H9 (cell line): ENCODE data around the gene ASGR1. TPM values are rescaled to one million over a fixed set of nuclear protein-coding genes. Genes with fewer than 3 reads are reported as not detected.

Experiments used
- DNase-seq: peaks from one replicate; pipeline ENCODE4 v3.0.0-alpha.2; 2017
- H2AFZ ChIP-seq: one replicate; pipeline ENCODE4 v1.6.1; 2013; ENCODE audit warnings: mild to moderate bottlenecking, low read length, control low read depth, moderate library complexity
- H2AK5ac ChIP-seq: 2 replicates; pipeline ENCODE4 v1.6.1; 2013; ENCODE audit warnings: low read length, control low read depth, mixed read lengths; ENCODE audit not compliant: insufficient read length
- H2BK120ac ChIP-seq: one replicate; pipeline ENCODE4 v1.6.1; 2013; ENCODE audit warnings: low read depth, mild to moderate bottlenecking, low read length, control low read depth, inconsistent platforms; ENCODE audit not compliant: poor library complexity, severe bottlenecking
- H2BK12ac ChIP-seq: 2 replicates; pipeline ENCODE4 v1.6.1; 2013; ENCODE audit warnings: low read length, control low read depth, mixed read lengths, low read depth; ENCODE audit not compliant: insufficient read length
- H2BK15ac ChIP-seq: 2 replicates; pipeline ENCODE4 v1.6.1; 2013; ENCODE audit warnings: low read depth, low read length, control low read depth
- H2BK20ac ChIP-seq: one replicate; pipeline ENCODE4 v1.6.1; 2013; ENCODE audit warnings: low read depth, mild to moderate bottlenecking, low read length, control low read depth, inconsistent platforms; ENCODE audit not compliant: poor library complexity, severe bottlenecking
- H2BK5ac ChIP-seq: 2 replicates; pipeline ENCODE4 v1.6.1; 2013; ENCODE audit warnings: low read length, control low read depth, mixed read lengths; ENCODE audit not compliant: insufficient read length
- H3K14ac ChIP-seq: 2 replicates; pipeline ENCODE4 v1.6.1; 2013; ENCODE audit warnings: low read length, control low read depth; ENCODE audit not compliant: insufficient read depth
- H3K18ac ChIP-seq: 2 replicates; pipeline ENCODE4 v1.6.1; 2013; ENCODE audit warnings: low read depth, mild to moderate bottlenecking, mixed read lengths, low read length, control low read depth; ENCODE audit not compliant: insufficient read length
- H3K23ac ChIP-seq: 2 replicates; pipeline ENCODE4 v1.6.1; 2013; ENCODE audit warnings: low read length, control low read depth, mixed read lengths, low read depth; ENCODE audit not compliant: insufficient read length
- H3K23me2 ChIP-seq: 2 replicates; pipeline ENCODE4 v1.6.1; 2013; ENCODE audit warnings: low read depth, mild to moderate bottlenecking, mixed read lengths, low read length, control low read depth; ENCODE audit not compliant: insufficient read length, poor library complexity, severe bottlenecking
- H3K27ac ChIP-seq: 2 replicates; pipeline ENCODE4 v1.5.1; 2013; ENCODE audit warnings: low read length, control low read depth, mixed read lengths, low read depth; ENCODE audit not compliant: insufficient read length
- H3K27me3 ChIP-seq: 2 replicates; pipeline ENCODE4 v1.6.1; 2013; ENCODE audit warnings: low read length, control low read depth, inconsistent platforms; ENCODE audit not compliant: insufficient read depth
- H3K4ac ChIP-seq: 2 replicates; pipeline ENCODE4 v1.6.1; 2013; ENCODE audit warnings: low read depth, mild to moderate bottlenecking, control low read depth, inconsistent platforms, low read length, moderate library complexity
- H3K4me1 ChIP-seq: 2 replicates; pipeline ENCODE4 v1.6.1; 2013; ENCODE audit warnings: low read length, control low read depth, inconsistent platforms; ENCODE audit not compliant: insufficient read depth
- H3K4me2 ChIP-seq: 2 replicates; pipeline ENCODE4 v1.6.1; 2013; ENCODE audit warnings: low read length, control low read depth, mixed read lengths; ENCODE audit not compliant: insufficient read length, insufficient read depth
- H3K56ac ChIP-seq: 2 replicates; pipeline ENCODE4 v1.6.1; 2013; ENCODE audit warnings: low read depth, mild to moderate bottlenecking, mixed read lengths, low read length, control low read depth; ENCODE audit not compliant: insufficient read length
- H3K79me1 ChIP-seq: 2 replicates; pipeline ENCODE4 v1.6.1; 2013; ENCODE audit warnings: low read depth, mild to moderate bottlenecking, moderate library complexity, low read length, control low read depth, inconsistent platforms; ENCODE audit not compliant: insufficient read depth, poor library complexity, severe bottlenecking
- H3K79me2 ChIP-seq: 2 replicates; pipeline ENCODE4 v1.6.1; 2013; ENCODE audit warnings: low read length, control low read depth, inconsistent platforms; ENCODE audit not compliant: insufficient read depth
- H3K9ac ChIP-seq: 2 replicates; pipeline ENCODE4 v1.6.1; 2013; ENCODE audit warnings: low read length, control low read depth, mixed read lengths; ENCODE audit not compliant: insufficient read length; ENCODE audit errors: extremely low read depth
- H3K9me3 ChIP-seq: one replicate; pipeline ENCODE4 v1.6.1; 2013; ENCODE audit warnings: low read depth, low read length, inconsistent platforms; ENCODE audit not compliant: control insufficient read depth
- H3T11ph ChIP-seq: one replicate; pipeline ENCODE4 v1.6.1; 2013; ENCODE audit warnings: mild to moderate bottlenecking, low read length, control low read depth, inconsistent platforms
- H4K20me1 ChIP-seq: one replicate; pipeline ENCODE4 v1.6.1; 2013; ENCODE audit not compliant: control insufficient read depth, insufficient read length, insufficient read depth
- H4K5ac ChIP-seq: 2 replicates; pipeline ENCODE4 v1.6.1; 2013; ENCODE audit warnings: low read depth, mild to moderate bottlenecking, mixed read lengths, low read length, control low read depth; ENCODE audit not compliant: insufficient read length
- H4K8ac ChIP-seq: replicated peaks from 2 replicates; pipeline ENCODE4 v1.6.1; 2013; ENCODE audit warnings: low read length, control low read depth, mixed read lengths, low read depth; ENCODE audit not compliant: insufficient read length
- H4K91ac ChIP-seq: 2 replicates; pipeline ENCODE4 v1.6.1; 2013; ENCODE audit warnings: low read depth, mild to moderate bottlenecking, moderate library complexity, mixed read lengths, low read length, control low read depth; ENCODE audit not compliant: insufficient read length
- H3K27ac Mint-ChIP-seq, 3 experiments: 2 replicates in 2 of 3; 3 replicates in 1 of 3; pipeline ENCODE4 v1.8.0; 2020 to 2021; ENCODE audit warnings: mixed read lengths in 3 of 3, mild to moderate bottlenecking in 1 of 3, moderate library complexity in 1 of 3
- H3K27me3 Mint-ChIP-seq: 2 replicates; pipeline ENCODE4 v1.8.0; 2021; ENCODE audit warnings: low read depth, mild to moderate bottlenecking, moderate library complexity, mixed read lengths
- H3K36me3 Mint-ChIP-seq, 3 experiments: 2 replicates in 2 of 3; 3 replicates in 1 of 3; pipeline ENCODE4 v1.8.0; 2020 to 2021; ENCODE audit warnings: low read depth in 3 of 3, mixed read lengths in 3 of 3; ENCODE audit not compliant: insufficient read depth in 1 of 3
- H3K4me1 Mint-ChIP-seq, 2 experiments: 2 replicates each; pipeline ENCODE4 v1.8.0; 2020; ENCODE audit warnings: mixed read lengths in 2 of 2
- H3K4me3 Mint-ChIP-seq, 2 experiments: 2 replicates in 1 of 2; 3 replicates in 1 of 2; pipeline ENCODE4 v1.8.0; 2020 to 2021; ENCODE audit warnings: mild to moderate bottlenecking in 2 of 2, mixed read lengths in 2 of 2, moderate library complexity in 1 of 2
- H3K9me3 Mint-ChIP-seq, 2 experiments: 2 replicates in 1 of 2; 3 replicates in 1 of 2; pipeline ENCODE4 v1.8.0; 2020; ENCODE audit warnings: mild to moderate bottlenecking in 2 of 2, mixed read lengths in 2 of 2, moderate library complexity in 1 of 2
- WGBS: extraction: QIAGEN DNeasy Blood & Tissue Kit; methylation state at CpG from one replicate; pipeline ENCODE4 v1.1.7; 2013; ENCODE audit warnings: missing lambda C conversion rate, low lambda C conversion rate, mixed read lengths; ENCODE audit not compliant: insufficient read length; ENCODE audit errors: extremely low coverage; 5-methylcytosine and 5-hydroxymethylcytosine counted together
- total RNA-seq: library from RNA; stranded (reverse); gene quantifications from 2 replicates; pipeline ENCODE4 v1.2.1, GENCODE V29; 2021
- TF ChIP-seq, protein P1 (sequence below): fragments of 200-600 bp; sonication (generic); conservative IDR thresholded peaks from 3 replicates; pipeline ENCODE4 v1.8.0; 2021; ENCODE audit warnings: antibody characterized with exemption, mild to moderate bottlenecking

The ASGR1 gene
- total RNA-seq, 1 experiment from 2014 or later: 5.9 TPM

DNA sequence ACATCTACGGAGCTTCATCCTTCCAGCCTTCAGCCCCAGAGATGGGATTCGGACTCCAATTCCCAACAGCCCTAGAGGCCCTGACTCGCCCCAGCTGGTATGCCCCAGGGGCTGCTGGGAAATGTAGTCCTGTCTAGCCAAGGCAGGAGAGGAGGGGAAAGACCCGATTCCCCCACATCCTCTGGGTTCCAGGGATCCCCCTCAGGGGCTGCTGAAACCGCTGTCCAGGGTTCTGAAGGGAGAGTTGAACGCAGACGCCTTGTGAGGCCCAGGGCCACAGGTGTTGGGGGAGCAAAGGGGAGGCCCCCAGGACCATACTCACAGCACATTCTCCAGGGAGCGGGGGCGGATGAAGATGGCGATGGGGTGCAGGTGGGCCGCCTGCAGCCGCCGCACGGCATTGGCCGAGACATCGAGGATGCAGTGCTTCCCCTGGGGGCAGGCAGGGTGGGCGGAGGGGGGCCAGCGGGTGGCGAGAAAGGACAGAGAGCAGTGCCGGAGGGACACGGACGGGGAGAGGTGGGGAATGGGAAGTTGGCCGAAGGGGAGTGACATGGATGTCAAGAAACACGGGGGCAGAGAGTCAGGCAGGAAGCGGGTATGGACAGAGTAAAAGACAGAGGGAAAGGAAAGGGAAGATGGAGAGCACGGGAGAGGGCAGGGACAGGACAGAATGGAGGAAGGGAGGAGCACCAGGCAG lies 12.6 kb upstream of the ASGR1 start:
- no peaks in the 10 kb centered on the region for H3K9me3 ChIP-seq
- no peak overlapping the region for H2BK120ac ChIP-seq
- no peaks in the 10 kb centered on the region for H3K79me1 ChIP-seq
- no peak overlapping the region for H2BK12ac ChIP-seq
- H3K23me2 ChIP-seq: no peaks in the 10 kb centered on the region
- H4K91ac ChIP-seq: no peak overlapping the region
- TF ChIP-seq, protein P1, sequence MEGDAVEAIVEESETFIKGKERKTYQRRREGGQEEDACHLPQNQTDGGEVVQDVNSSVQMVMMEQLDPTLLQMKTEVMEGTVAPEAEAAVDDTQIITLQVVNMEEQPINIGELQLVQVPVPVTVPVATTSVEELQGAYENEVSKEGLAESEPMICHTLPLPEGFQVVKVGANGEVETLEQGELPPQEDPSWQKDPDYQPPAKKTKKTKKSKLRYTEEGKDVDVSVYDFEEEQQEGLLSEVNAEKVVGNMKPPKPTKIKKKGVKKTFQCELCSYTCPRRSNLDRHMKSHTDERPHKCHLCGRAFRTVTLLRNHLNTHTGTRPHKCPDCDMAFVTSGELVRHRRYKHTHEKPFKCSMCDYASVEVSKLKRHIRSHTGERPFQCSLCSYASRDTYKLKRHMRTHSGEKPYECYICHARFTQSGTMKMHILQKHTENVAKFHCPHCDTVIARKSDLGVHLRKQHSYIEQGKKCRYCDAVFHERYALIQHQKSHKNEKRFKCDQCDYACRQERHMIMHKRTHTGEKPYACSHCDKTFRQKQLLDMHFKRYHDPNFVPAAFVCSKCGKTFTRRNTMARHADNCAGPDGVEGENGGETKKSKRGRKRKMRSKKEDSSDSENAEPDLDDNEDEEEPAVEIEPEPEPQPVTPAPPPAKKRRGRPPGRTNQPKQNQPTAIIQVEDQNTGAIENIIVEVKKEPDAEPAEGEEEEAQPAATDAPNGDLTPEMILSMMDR: no peak
- H3K27me3 ChIP-seq: no peaks in the 10 kb centered on the region
- H3K4me2 ChIP-seq: no peak overlapping the region
- no peak overlapping the region for H2AK5ac ChIP-seq
- H3K36me3 Mint-ChIP-seq: peaks cover 38 to 66% (median 53%) of the 10 kb centered on the region in 3 experiments
- peak; percentile 94 for DNase-seq
- H3T11ph ChIP-seq: no peak overlapping the region
- H3K79me2 ChIP-seq: no peaks in the 10 kb centered on the region
- H3K27ac ChIP-seq: no peak overlapping the region
- no peak overlapping the region for H4K5ac ChIP-seq
- H3K23ac ChIP-seq: no peak overlapping the region
- H3K56ac ChIP-seq: no peak overlapping the region
- H3K4me3 Mint-ChIP-seq: peak overlapping the region in 1 of 2 experiments; percentile 53; a peak in 2 of 5 replicates
- H2BK5ac ChIP-seq: no peak overlapping the region
- H3K14ac ChIP-seq: no peak overlapping the region
- H3K4ac ChIP-seq: no peak overlapping the region
- WGBS: no CpG with 5 or more reads among the region's 26 CpGs
- no peak overlapping the region for H2AFZ ChIP-seq
- H4K20me1 ChIP-seq: no peaks in the 10 kb centered on the region
- peaks cover under 1 to 6% of the 10 kb centered on the region in 2 experiments; a peak in 1 of 4 replicates for H3K4me1 Mint-ChIP-seq
- no peak overlapping the region for H3K9ac ChIP-seq
- H2BK15ac ChIP-seq: no peak overlapping the region
- H3K27me3 Mint-ChIP-seq: no peaks in the 10 kb centered on the region
- no peak overlapping the region for H4K8ac ChIP-seq
- no peaks in the 10 kb centered on the region for H3K9me3 Mint-ChIP-seq
- H3K27ac Mint-ChIP-seq: peak overlapping the region in 2 of 3 experiments; percentile 73 to 89; a peak in 4 of 7 replicates
- H2BK20ac ChIP-seq: no peak overlapping the region
- H3K18ac ChIP-seq: no peak overlapping the region
- H3K4me1 ChIP-seq: no peaks in the 10 kb centered on the region
